Measurements from ENCODE around the gene TXLNB.

Gene TXLNB

DNA sequence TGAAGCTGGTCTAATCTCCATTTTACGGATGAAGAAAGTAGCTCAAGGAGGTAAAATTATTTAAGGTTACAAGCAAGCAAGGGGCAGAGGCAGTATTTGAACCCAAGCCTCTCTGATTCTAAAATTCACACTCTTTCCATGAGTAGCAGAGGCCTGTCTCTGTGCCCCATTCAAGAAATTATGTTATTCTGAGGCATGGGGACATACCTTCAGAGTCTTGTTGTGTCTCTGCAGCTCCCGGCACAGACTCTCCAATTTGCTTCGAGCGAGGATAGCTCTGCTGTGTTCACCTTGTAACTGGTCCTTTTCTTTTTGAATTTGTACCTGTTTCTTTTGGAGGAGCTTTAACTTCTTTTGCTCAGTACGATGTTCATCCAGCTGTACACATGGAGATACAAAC, 21.5 kb downstream of the TXLNB start:
- no peaks in the 10 kb centered on the region for H3K36me3 ChIP-seq (ENCODE audit: control insufficient read depth, insufficient read depth, low read length)
- H3K4me1 ChIP-seq (ENCODE audit: control insufficient read depth, insufficient read depth, low read length, poor library complexity, severe bottlenecking): no peaks in the 10 kb centered on the region
- no peak overlapping the region for H3K27ac ChIP-seq (ENCODE audit: low read depth, low read length, severe bottlenecking)
- WGBS, 2 experiments (ENCODE audit: insufficient coverage in 2 of 2): 93% methylated on average over 4 of the region's 5 CpGs
- H3K4me3 ChIP-seq (ENCODE audit: extremely low read depth, insufficient read depth, low read length, poor library complexity, severe bottlenecking): no peak overlapping the region
- H3K9me3 ChIP-seq (ENCODE audit: control insufficient read depth, low read length): no peaks in the 10 kb centered on the region

DNA sequence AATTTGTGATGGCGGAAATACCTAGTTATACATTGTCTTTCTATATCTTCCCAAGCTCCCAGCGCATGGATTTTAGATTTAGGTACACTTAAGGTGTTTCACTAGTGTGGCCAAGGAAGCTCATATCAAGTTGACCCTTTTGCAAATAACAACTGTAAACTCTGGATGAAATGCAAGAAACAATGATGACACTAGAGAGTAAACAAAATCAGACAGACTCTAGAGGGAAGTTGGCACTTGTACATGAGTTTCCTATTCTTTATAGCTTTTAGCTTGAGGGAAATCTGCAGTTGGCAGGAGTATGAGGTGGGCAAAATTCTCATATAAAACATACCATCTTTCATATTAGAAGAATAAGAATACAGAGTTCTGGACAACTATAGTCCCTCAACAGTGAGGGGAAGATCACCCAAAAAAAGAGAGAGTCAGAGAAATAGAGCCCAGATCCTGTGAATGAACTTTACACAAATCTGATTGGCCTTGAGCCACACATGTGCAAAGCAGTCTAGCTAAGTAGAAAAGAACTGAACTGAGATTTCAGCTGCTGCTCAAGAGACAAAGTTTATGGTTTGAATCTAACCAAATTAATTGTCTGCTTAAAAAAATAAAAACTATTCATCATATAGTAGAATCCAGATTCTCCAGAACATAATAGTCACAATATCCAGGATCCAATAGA, 26.1 kb downstream of the TXLNB start:
- Histone ChIP-seq H3K4me3 (ENCODE audit: extremely low read depth, insufficient read depth, low read length, poor library complexity, severe bottlenecking) (no peak overlapping the region), H3K4me1 (ENCODE audit: control insufficient read depth, insufficient read depth, low read length, poor library complexity, severe bottlenecking) (no peaks in the 10 kb centered on the region), H3K27ac (ENCODE audit: low read depth, low read length, severe bottlenecking) (no peak overlapping the region), H3K9me3 (ENCODE audit: control insufficient read depth, low read length) (no peaks in the 10 kb centered on the region), H3K36me3 (ENCODE audit: control insufficient read depth, insufficient read depth, low read length) (no peaks in the 10 kb centered on the region)
- 100% methylated on average over 1 of the region's 2 CpGs; no CpG with 5 or more reads in 1 of the 2 experiments for WGBS, 2 experiments (ENCODE audit: insufficient coverage in 2 of 2)

DNA sequence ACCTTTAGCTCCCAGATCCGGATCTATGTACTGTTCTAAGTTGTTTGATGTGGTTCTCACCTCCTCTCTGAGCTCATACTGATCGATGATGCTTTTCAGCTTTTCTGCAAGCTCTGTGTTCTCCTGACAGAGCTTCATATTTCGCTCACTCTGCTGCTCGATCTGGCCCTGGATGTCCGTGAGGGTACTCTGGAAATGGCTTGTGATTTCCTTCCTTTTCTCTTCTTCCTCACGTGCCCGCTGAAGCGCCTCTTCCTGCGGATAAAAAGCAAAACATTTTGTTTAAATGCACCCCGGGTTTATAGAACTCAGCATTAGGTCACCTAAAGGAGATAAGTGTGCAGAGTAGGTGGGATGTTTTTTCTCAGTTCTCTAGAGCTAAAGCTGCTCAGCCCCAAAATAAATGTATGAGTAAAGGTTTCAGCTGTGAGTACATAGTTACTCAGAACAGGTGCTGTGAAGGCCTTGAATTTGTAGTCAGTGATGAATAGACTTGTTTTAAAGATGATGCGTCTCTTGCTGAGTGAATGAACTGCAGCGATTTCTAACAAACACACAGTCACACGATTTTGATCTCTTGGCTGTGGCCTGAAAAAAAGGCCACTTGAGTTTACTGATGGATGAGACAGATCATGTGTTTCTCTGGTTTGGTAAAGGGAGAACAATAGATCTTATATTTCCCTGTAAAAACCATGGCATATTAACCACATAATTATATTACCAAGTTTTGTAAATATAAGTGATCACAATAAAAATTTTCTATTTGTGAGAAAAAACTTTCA, 29.1 kb downstream of the TXLNB start:
- no peaks in the 10 kb centered on the region for H3K36me3 ChIP-seq (ENCODE audit: control insufficient read depth, insufficient read depth, low read length)
- peak overlapping the region; percentile 39 for H3K27ac ChIP-seq (ENCODE audit: low read depth, low read length, severe bottlenecking)
- no peaks in the 10 kb centered on the region for H3K9me3 ChIP-seq (ENCODE audit: control insufficient read depth, low read length)
- WGBS, 2 experiments (ENCODE audit: insufficient coverage in 2 of 2): 90 to 91% methylated on average over 5 to 7 of the region's 13 CpGs
- H3K4me3 ChIP-seq (ENCODE audit: extremely low read depth, insufficient read depth, low read length, poor library complexity, severe bottlenecking): no peak overlapping the region
- no peaks in the 10 kb centered on the region for H3K4me1 ChIP-seq (ENCODE audit: control insufficient read depth, insufficient read depth, low read length, poor library complexity, severe bottlenecking)

DNA sequence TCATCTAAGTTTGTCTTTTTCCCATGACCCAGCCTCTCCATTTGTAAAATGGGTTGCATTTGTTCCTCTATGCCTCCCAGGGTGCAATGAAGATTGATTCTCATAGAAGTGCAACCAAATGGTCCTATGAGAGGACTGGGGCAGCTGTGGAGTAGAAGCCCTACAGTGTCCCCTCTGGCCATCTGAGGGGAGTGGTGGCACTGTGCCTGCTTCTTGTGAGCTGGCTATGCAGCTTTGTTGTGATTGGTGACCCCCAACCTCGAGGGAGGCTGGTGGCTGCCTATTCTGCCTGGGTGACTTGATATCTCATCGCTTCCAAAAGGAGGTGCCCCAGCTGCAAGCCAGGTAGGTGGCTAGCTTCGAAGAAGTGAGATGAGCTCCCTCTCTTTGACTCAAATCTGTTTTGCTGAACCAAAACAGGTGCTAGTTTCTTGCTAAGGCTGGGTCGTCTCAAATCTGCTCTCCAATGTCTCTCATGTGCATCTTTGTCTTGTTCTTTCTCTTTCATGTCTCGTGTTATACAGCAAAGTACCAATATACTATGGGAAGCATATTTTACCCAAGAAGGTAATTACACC, 33.9 kb downstream of the TXLNB start:
- H3K4me3 ChIP-seq (ENCODE audit: extremely low read depth, insufficient read depth, low read length, poor library complexity, severe bottlenecking): no peak overlapping the region
- H3K4me1 ChIP-seq (ENCODE audit: control insufficient read depth, insufficient read depth, low read length, poor library complexity, severe bottlenecking): no peaks in the 10 kb centered on the region
- no peaks in the 10 kb centered on the region for H3K36me3 ChIP-seq (ENCODE audit: control insufficient read depth, insufficient read depth, low read length)
- no peaks in the 10 kb centered on the region for H3K9me3 ChIP-seq (ENCODE audit: control insufficient read depth, low read length)
- H3K27ac ChIP-seq (ENCODE audit: low read depth, low read length, severe bottlenecking): no peak overlapping the region
- WGBS, 2 experiments (ENCODE audit: insufficient coverage in 2 of 2): 81 to 92% methylated on average over 3 to 4 of the region's 5 CpGs

DNA sequence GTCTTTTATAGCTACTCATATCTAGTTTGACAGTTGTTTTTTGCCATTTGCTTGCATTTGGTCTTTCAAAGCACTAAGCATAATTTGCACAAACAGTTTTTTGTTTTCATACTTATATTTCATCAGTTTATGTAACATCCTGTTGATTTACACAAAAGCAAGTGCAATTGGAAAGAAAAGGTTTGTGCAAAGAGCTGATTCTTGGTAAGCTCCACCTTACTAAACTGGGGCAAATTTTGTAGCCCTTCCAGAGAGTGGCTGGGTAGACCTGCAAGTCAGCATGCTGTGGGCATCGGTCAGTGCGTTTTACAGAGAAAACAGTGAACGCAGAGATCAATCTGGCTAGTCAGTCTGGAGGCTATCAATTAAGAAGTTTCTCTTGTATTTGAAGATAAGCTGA, 34.5 kb downstream of the TXLNB start:
- no peak overlapping the region for H3K4me3 ChIP-seq (ENCODE audit: extremely low read depth, insufficient read depth, low read length, poor library complexity, severe bottlenecking)
- no peaks in the 10 kb centered on the region for H3K4me1 ChIP-seq (ENCODE audit: control insufficient read depth, insufficient read depth, low read length, poor library complexity, severe bottlenecking)
- no peak overlapping the region for H3K27ac ChIP-seq (ENCODE audit: low read depth, low read length, severe bottlenecking)
- H3K9me3 ChIP-seq (ENCODE audit: control insufficient read depth, low read length): no peaks in the 10 kb centered on the region
- H3K36me3 ChIP-seq (ENCODE audit: control insufficient read depth, insufficient read depth, low read length): no peaks in the 10 kb centered on the region
- 96 to 100% methylated on average over 2 to 3 of the region's 3 CpGs for WGBS, 2 experiments (ENCODE audit: insufficient coverage in 2 of 2)

- Histone ChIP-seq H3K36me3 (ENCODE audit: control insufficient read depth, insufficient read depth, low read length) (no peaks in the 10 kb centered on the region), H3K27ac (ENCODE audit: low read depth, low read length, severe bottlenecking) (no peak overlapping the region), H3K4me1 (ENCODE audit: control insufficient read depth, insufficient read depth, low read length, poor library complexity, severe bottlenecking) (no peaks in the 10 kb centered on the region), H3K4me3 (ENCODE audit: extremely low read depth, insufficient read depth, low read length, poor library complexity, severe bottlenecking) (no peak overlapping the region), H3K9me3 (ENCODE audit: control insufficient read depth, low read length) (no peaks in the 10 kb centered on the region)
- 80 to 100% methylated on average over 3 of the region's 3 CpGs for WGBS, 2 experiments (ENCODE audit: insufficient coverage in 2 of 2)
These were observed 35.7 kb downstream of the TXLNB start for GRCh38 chr6:139256087-139256486.

DNA sequence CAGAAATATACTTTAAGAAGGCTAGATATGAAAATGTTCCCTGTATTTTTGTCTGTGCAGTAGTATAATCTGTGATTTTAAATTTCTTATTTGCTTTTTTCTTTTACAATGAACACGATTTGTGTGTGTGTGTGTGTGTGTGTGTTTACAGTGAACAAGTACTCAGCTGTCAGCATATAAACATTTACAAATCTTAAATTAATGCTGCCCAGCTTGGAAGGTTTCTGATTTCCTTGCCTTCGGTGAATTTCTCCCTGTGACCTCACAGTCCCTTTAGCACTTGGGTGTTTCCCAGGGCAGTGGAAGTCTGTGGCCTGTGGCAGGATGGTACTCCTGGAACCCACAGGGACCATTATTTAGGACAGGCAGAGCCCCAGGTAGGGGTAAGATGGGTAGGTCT, 37.6 kb downstream of the TXLNB start:
- Histone ChIP-seq H3K9me3 (ENCODE audit: control insufficient read depth, low read length) (no peaks in the 10 kb centered on the region), H3K36me3 (ENCODE audit: control insufficient read depth, insufficient read depth, low read length) (no peaks in the 10 kb centered on the region), H3K27ac (ENCODE audit: low read depth, low read length, severe bottlenecking) (no peak overlapping the region), H3K4me3 (ENCODE audit: extremely low read depth, insufficient read depth, low read length, poor library complexity, severe bottlenecking) (no peak overlapping the region), H3K4me1 (ENCODE audit: control insufficient read depth, insufficient read depth, low read length, poor library complexity, severe bottlenecking) (no peaks in the 10 kb centered on the region)
- WGBS, 2 experiments (ENCODE audit: insufficient coverage in 2 of 2): no CpG with 5 or more reads among the region's 2 CpGs

- no peaks in the 10 kb centered on the region for H3K9me3 ChIP-seq (ENCODE audit: control insufficient read depth, low read length)
- WGBS, 2 experiments (ENCODE audit: insufficient coverage in 2 of 2): no CpG with 5 or more reads among the region's 2 CpGs
- no peak overlapping the region for H3K27ac ChIP-seq (ENCODE audit: low read depth, low read length, severe bottlenecking)
- H3K4me3 ChIP-seq (ENCODE audit: extremely low read depth, insufficient read depth, low read length, poor library complexity, severe bottlenecking): no peak overlapping the region
- no peaks in the 10 kb centered on the region for H3K36me3 ChIP-seq (ENCODE audit: control insufficient read depth, insufficient read depth, low read length)
- no peaks in the 10 kb centered on the region for H3K4me1 ChIP-seq (ENCODE audit: control insufficient read depth, insufficient read depth, low read length, poor library complexity, severe bottlenecking)
These were observed 38.1 kb downstream of the TXLNB start for GRCh38 chr6:139253656-139254055.

DNA sequence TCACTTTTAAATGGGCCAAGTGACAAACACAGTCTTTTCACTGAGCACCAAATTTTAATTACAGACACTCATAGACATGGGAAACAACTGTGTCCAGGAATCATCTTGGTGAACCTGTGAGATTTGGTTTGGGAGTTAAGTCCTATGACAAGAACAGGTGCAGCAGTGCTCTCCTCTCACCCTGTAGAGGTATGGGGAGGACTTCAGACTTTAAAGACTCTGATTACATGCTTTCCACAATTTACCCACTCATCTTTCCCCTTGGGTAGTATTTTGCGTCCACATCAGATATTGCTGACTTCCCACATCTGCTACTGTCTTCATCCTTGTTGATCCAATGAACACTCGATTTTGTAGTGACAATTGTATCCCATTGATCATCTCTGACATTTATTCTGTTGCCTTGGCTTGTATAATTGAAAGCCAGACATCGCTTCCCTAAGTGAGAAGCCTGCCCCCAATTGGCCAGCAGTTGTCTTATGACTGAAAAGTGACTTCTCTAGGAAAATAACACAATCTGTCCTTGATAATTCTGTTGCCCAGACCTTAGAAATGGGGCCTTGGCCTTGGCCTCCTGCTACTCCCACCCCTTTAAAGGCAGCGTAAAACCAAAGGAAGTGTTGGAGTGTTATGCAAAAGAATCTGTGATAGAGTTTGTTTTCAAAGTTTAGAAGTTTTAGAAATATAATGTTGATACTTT, 40.0 kb downstream of the TXLNB start:
- H3K9me3 ChIP-seq (ENCODE audit: control insufficient read depth, low read length): no peaks in the 10 kb centered on the region
- 79 to 88% methylated on average over 3 of the region's 4 CpGs for WGBS, 2 experiments (ENCODE audit: insufficient coverage in 2 of 2)
- no peaks in the 10 kb centered on the region for H3K4me1 ChIP-seq (ENCODE audit: control insufficient read depth, insufficient read depth, low read length, poor library complexity, severe bottlenecking)
- no peak overlapping the region for H3K27ac ChIP-seq (ENCODE audit: low read depth, low read length, severe bottlenecking)
- no peaks in the 10 kb centered on the region for H3K36me3 ChIP-seq (ENCODE audit: control insufficient read depth, insufficient read depth, low read length)
- no peak overlapping the region for H3K4me3 ChIP-seq (ENCODE audit: extremely low read depth, insufficient read depth, low read length, poor library complexity, severe bottlenecking)

DNA sequence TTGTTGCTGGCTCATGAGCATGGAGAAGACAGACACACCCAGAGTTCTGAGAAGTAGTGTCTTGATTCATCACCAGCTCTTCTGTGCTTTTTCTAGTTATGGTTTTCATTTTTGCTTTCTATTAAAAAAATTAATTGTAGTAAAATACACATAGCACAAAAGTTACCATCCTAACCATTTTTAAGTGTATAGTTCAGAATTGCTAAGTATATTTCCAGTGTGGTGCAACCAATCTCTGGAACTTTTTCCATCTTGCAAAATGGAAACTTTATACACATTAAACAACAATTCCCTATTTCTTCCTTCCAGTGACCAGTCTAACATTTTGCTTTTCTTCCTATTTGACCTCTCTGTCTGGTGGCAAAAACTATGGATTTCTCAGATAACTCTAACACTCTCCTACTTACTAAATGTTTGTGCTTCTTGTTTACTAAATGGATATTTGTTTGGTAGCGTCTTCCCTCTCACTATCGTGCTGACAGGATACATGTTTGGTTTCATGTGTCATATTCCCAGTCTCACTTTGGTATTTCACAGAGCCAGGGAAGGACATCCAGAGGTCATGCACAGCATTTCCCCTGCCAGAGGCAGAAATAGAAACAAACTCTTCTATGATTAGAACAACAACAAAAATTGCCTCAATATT, 40.6 kb downstream of the TXLNB start:
- H3K36me3 ChIP-seq (ENCODE audit: control insufficient read depth, insufficient read depth, low read length): no peaks in the 10 kb centered on the region
- no peak overlapping the region for H3K4me3 ChIP-seq (ENCODE audit: extremely low read depth, insufficient read depth, low read length, poor library complexity, severe bottlenecking)
- no peak overlapping the region for H3K27ac ChIP-seq (ENCODE audit: low read depth, low read length, severe bottlenecking)
- H3K4me1 ChIP-seq (ENCODE audit: control insufficient read depth, insufficient read depth, low read length, poor library complexity, severe bottlenecking): no peaks in the 10 kb centered on the region
- WGBS, 2 experiments (ENCODE audit: insufficient coverage in 2 of 2): no CpG with 5 or more reads among the region's 2 CpGs
- no peaks in the 10 kb centered on the region for H3K9me3 ChIP-seq (ENCODE audit: control insufficient read depth, low read length)

All from mesodermal cell (in vitro differentiated cells).